Measurements from ENCODE around the gene GAD1.

DNA sequence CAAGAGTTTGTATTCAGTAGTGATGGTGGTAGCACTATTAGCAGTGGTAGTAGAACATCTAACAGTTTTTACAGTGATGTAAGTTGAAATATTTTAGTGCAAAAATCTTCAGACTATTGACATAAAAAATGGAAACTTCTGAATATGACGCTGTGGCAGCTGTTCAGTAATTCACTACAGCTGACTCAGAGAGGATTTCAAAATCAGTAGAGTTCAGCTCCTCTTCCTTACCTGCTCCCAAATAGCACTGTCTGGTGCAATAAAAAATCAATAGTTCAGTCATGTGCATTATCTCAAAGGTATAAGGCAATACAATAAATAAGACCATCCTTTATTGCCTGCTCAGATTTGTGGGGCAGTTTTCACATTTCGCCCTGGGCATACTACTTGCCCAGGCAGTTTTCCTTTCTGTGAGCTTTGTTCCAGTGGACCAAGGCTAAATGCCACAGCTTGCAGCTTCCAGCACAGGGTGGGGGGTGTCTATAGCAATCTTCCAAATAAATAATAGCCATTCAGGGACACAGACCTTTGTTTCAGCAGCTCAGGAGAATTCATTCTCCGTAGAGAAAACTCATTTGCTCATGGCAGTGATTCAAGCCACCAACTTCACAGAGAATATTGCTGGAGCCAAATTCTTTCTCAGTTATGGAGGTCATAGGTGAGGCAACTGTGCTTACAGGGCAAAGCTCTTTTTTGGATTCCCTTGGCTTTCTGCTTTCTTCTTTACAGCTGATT lies 78.5 kb downstream of the GAD1 start:
- TF ChIP-seq, protein P1, sequence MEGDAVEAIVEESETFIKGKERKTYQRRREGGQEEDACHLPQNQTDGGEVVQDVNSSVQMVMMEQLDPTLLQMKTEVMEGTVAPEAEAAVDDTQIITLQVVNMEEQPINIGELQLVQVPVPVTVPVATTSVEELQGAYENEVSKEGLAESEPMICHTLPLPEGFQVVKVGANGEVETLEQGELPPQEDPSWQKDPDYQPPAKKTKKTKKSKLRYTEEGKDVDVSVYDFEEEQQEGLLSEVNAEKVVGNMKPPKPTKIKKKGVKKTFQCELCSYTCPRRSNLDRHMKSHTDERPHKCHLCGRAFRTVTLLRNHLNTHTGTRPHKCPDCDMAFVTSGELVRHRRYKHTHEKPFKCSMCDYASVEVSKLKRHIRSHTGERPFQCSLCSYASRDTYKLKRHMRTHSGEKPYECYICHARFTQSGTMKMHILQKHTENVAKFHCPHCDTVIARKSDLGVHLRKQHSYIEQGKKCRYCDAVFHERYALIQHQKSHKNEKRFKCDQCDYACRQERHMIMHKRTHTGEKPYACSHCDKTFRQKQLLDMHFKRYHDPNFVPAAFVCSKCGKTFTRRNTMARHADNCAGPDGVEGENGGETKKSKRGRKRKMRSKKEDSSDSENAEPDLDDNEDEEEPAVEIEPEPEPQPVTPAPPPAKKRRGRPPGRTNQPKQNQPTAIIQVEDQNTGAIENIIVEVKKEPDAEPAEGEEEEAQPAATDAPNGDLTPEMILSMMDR (IDR thresholded peaks at IDR 0.05), result no peak
- TF ChIP-seq POLR2A (IDR thresholded peaks at IDR 0.05), result no peak
